ENCODE data around the gene PRR33.

Gene PRR33

DNA sequence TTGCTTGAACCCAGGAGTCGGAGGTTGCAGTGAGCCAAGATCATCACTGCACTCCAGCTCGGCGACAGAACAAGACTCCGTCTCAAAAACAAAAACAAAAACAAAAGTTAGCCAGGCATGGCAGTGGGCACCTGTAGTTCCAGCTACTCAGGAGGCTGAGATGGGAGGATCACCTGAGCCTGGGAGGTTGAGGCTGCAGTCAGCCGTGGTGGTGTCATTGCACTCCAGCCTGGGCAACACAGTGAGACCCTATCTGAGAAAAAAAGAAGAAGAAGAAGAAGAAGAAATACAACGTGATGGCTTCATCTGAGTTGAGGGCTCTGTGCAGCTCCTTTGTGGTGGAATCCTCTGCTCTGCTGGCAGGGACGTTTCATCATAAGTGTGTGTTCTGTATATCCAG, 17.8 kb upstream of the PRR33 start:
- DNase-seq (ENCODE audit: low read depth, low spot score) = no peak
- Histone ChIP-seq H3K27me3 (ENCODE audit: insufficient read depth, insufficient read length) (no peaks in the 10 kb centered on the region), H3K9me3 (ENCODE audit: insufficient read depth, low read length) (no peaks in the 10 kb centered on the region), H3K9ac (ENCODE audit: insufficient read length, low read depth) (no peak overlapping the region), H3K36me3 (ENCODE audit: insufficient read depth, insufficient read length, low read length) (no peaks in the 10 kb centered on the region), H3K4me3 (ENCODE audit: insufficient read length, low read depth) (no peak overlapping the region), H3K4me1 (ENCODE audit: insufficient read depth, insufficient read length) (no peaks in the 10 kb centered on the region)
- TF ChIP-seq ZNF274 (IDR thresholded peaks at IDR 0.05; ENCODE audit: low read depth, low read length) (no peak), YY1 (IDR thresholded peaks at IDR 0.05; ENCODE audit: insufficient read depth, insufficient read length) (no peak), SUZ12 (IDR thresholded peaks at IDR 0.05; ENCODE audit: extremely low read depth, insufficient read depth, insufficient read length) (no peak)

DNA sequence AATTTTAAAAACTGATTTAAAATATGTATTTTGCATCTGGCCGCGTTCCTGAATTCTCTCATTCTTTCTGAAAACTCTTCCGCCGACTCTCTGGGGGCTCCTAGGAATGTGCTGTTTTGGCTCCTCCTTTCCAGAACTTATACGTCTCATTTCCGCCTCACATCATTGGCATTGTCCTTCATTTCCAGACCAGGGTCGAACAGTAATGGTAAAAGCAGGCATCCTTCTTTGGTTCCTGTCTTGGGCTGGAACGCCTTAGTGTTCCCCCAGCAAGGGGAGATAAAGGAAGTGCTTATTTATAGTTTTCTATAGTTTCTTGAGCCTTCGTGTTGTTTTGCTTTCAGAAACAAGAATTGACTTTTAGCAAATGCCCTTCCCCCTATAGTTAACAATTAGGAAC, 16.9 kb upstream of the PRR33 start:
- no peak for DNase-seq (ENCODE audit: low read depth, low spot score)
- no peaks in the 10 kb centered on the region for H3K9me3 ChIP-seq (ENCODE audit: insufficient read depth, low read length)
- no peaks in the 10 kb centered on the region for H3K27me3 ChIP-seq (ENCODE audit: insufficient read depth, insufficient read length)
- no peak overlapping the region for H3K9ac ChIP-seq (ENCODE audit: insufficient read length, low read depth)
- H3K4me1 ChIP-seq (ENCODE audit: insufficient read depth, insufficient read length) = no peaks in the 10 kb centered on the region
- no peaks in the 10 kb centered on the region for H3K36me3 ChIP-seq (ENCODE audit: insufficient read depth, insufficient read length, low read length)
- no peak for TF ChIP-seq SUZ12 (IDR thresholded peaks at IDR 0.05; ENCODE audit: extremely low read depth, insufficient read depth, insufficient read length)
- no peak overlapping the region for H3K4me3 ChIP-seq (ENCODE audit: insufficient read length, low read depth)

DNA sequence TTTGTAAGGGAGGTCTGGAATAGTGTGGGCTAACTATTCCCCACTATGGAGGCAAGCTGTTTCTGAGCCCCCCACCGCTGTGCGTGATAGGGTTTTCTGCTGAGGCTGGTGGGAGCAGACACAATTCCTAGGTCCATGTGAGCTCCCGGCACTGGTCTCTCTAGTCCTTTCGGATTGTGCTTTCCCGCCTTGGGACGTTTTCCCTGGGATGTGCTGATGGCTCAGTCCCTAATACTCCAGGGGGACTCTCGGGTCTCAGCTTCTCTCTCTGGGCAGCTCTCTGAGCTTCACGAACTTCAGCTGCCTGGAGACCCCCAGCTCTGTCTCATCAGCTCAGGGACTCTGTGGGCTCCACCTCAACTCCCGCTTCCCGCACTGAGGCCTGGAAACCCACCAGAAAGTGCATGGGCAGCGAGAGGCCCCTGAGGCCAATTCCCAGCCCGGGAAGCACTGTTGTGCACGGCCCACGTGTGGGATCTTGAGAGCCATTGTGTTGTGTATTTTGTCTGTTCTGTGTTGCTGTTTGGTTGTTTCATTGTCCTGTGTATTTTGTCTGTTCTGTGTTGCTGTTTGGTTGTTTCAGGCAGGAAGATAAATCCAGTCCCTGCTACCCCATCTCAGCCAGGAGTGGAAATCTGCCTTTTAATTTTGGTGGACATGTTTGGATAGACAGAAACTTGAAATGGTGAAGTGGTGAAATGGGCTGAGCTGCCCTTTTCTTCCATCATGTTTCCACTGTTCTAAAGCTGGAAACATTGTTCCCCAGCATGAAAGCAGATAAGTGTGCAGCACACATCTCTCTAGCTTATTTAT, 15.1 kb upstream of the PRR33 start:
- Histone ChIP-seq H3K4me1 (ENCODE audit: insufficient read depth, insufficient read length) (no peaks in the 10 kb centered on the region), H3K9ac (ENCODE audit: insufficient read length, low read depth) (no peak overlapping the region), H3K9me3 (ENCODE audit: insufficient read depth, low read length) (no peaks in the 10 kb centered on the region), H3K4me3 (ENCODE audit: insufficient read length, low read depth) (no peak overlapping the region), H3K36me3 (ENCODE audit: insufficient read depth, insufficient read length, low read length) (no peaks in the 10 kb centered on the region), H3K27me3 (ENCODE audit: insufficient read depth, insufficient read length) (no peaks in the 10 kb centered on the region)
- TF ChIP-seq ZNF274 (IDR thresholded peaks at IDR 0.05; ENCODE audit: low read depth, low read length) = no peak
- no peak for TF ChIP-seq SUZ12 (IDR thresholded peaks at IDR 0.05; ENCODE audit: extremely low read depth, insufficient read depth, insufficient read length)
- TF ChIP-seq YY1 (IDR thresholded peaks at IDR 0.05; ENCODE audit: insufficient read depth, insufficient read length) = no peak
- DNase-seq (ENCODE audit: low read depth, low spot score) = no peak

DNA sequence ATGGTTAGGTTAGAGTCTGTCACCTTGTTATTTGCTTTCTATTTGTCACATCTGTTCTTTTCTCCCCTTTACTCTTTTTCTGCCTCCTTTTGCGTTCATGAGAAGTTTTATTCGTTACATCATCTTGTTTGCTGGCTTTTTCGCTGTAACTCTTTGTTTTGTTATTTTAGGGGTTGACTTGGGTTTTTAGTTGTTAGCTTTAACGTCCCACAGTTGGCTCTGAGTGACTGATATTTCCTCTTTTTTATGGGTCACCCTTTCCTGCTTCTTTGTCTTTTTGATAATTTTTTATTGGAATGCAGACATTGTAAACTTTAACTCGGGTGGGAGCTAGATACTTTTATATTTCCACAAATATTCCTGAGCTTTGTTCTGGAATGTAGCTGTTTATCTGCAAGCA, 14.5 kb upstream of the PRR33 start:
- H3K9ac ChIP-seq (ENCODE audit: insufficient read length, low read depth) = no peak overlapping the region
- no peaks in the 10 kb centered on the region for H3K27me3 ChIP-seq (ENCODE audit: insufficient read depth, insufficient read length)
- H3K4me3 ChIP-seq (ENCODE audit: insufficient read length, low read depth) = no peak overlapping the region
- DNase-seq (ENCODE audit: low read depth, low spot score) = no peak
- TF ChIP-seq YY1 (IDR thresholded peaks at IDR 0.05; ENCODE audit: insufficient read depth, insufficient read length) (no peak), SUZ12 (IDR thresholded peaks at IDR 0.05; ENCODE audit: extremely low read depth, insufficient read depth, insufficient read length) (no peak), ZNF274 (IDR thresholded peaks at IDR 0.05; ENCODE audit: low read depth, low read length) (no peak)
- no peaks in the 10 kb centered on the region for H3K36me3 ChIP-seq (ENCODE audit: insufficient read depth, insufficient read length, low read length)
- H3K4me1 ChIP-seq (ENCODE audit: insufficient read depth, insufficient read length) = no peaks in the 10 kb centered on the region
- H3K9me3 ChIP-seq (ENCODE audit: insufficient read depth, low read length) = no peaks in the 10 kb centered on the region

DNA sequence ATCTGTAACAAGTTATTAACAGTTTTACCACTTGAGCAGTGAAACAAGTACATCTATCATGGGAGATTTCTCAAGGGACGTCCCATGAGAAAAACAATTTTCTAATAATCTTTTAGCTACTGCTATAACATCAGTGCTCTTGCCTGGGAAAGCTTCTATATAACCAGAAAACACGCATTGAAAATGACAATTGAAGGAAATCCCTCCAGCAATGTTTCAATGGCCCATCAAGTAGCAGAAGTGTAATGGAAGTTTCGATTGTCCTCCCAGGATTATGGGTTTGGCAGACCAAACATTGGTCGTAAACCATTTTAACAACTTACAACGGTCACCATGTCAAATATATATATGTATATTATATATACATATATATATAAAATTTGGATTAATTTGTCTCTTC, 8.0 kb upstream of the PRR33 start:
- H3K9ac ChIP-seq (ENCODE audit: insufficient read length, low read depth) = no peak overlapping the region
- no peak overlapping the region for H3K4me3 ChIP-seq (ENCODE audit: insufficient read length, low read depth)
- DNase-seq (ENCODE audit: low read depth, low spot score) = no peak
- no peaks in the 10 kb centered on the region for H3K9me3 ChIP-seq (ENCODE audit: insufficient read depth, low read length)
- no peaks in the 10 kb centered on the region for H3K4me1 ChIP-seq (ENCODE audit: insufficient read depth, insufficient read length)
- TF ChIP-seq SUZ12 (IDR thresholded peaks at IDR 0.05; ENCODE audit: extremely low read depth, insufficient read depth, insufficient read length) (no peak), YY1 (IDR thresholded peaks at IDR 0.05; ENCODE audit: insufficient read depth, insufficient read length) (no peak), ZNF274 (IDR thresholded peaks at IDR 0.05; ENCODE audit: low read depth, low read length) (no peak)
- H3K27me3 ChIP-seq (ENCODE audit: insufficient read depth, insufficient read length) = no peaks in the 10 kb centered on the region
- no peaks in the 10 kb centered on the region for H3K36me3 ChIP-seq (ENCODE audit: insufficient read depth, insufficient read length, low read length)

DNA sequence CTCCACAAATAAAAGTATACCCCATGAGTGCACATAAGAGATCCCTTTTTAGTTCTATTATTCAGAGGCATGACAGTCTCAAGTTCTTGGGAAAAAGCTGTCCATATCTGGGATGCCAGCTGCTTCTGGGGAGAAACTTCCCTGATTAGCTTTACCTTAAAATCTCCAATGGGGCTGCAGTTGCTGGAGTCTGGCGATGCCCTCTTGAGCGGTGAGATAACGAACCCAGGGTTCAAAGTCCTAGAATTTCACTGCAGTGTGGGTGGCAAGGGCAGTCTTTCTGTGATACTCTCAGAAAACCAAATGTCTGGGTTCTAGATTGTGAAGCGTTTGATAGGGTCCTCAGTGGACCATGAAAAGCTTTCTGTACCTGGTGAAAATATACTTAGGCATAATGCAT, 7.4 kb upstream of the PRR33 start:
- no peaks in the 10 kb centered on the region for H3K27me3 ChIP-seq (ENCODE audit: insufficient read depth, insufficient read length)
- TF ChIP-seq SUZ12 (IDR thresholded peaks at IDR 0.05; ENCODE audit: extremely low read depth, insufficient read depth, insufficient read length) = no peak
- no peak for TF ChIP-seq YY1 (IDR thresholded peaks at IDR 0.05; ENCODE audit: insufficient read depth, insufficient read length)
- TF ChIP-seq ZNF274 (IDR thresholded peaks at IDR 0.05; ENCODE audit: low read depth, low read length) = no peak
- H3K4me1 ChIP-seq (ENCODE audit: insufficient read depth, insufficient read length) = no peaks in the 10 kb centered on the region
- no peak overlapping the region for H3K9ac ChIP-seq (ENCODE audit: insufficient read length, low read depth)
- no peak for DNase-seq (ENCODE audit: low read depth, low spot score)
- H3K36me3 ChIP-seq (ENCODE audit: insufficient read depth, insufficient read length, low read length) = no peaks in the 10 kb centered on the region
- no peak overlapping the region for H3K4me3 ChIP-seq (ENCODE audit: insufficient read length, low read depth)
- no peaks in the 10 kb centered on the region for H3K9me3 ChIP-seq (ENCODE audit: insufficient read depth, low read length)

DNA sequence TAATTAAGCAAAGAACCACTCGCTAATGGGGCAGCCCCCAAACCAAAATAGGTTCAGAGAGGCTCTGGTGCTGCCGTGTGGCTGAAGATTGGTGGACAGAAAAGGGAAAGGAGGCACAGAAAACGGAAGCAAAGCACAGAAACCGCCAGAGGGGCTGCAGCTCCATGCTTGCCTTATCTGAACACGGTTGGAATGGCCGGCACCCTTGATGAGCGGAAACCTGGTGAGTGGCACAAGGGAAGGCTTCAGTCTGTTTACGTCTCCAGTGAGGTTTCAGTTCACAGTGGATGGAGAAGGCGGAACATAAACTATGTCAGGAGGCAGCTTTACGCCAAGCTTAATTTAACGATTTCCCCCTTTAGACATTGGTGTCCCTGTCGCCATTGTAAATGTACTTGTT, 5.2 kb upstream of the PRR33 start:
- TF ChIP-seq SUZ12 (IDR thresholded peaks at IDR 0.05; ENCODE audit: extremely low read depth, insufficient read depth, insufficient read length) (no peak), ZNF274 (IDR thresholded peaks at IDR 0.05; ENCODE audit: low read depth, low read length) (no peak)
- Histone ChIP-seq H3K27me3 (ENCODE audit: insufficient read depth, insufficient read length) (peaks cover 8% of the 10 kb centered on the region), H3K36me3 (ENCODE audit: insufficient read depth, insufficient read length, low read length) (no peaks in the 10 kb centered on the region), H3K4me1 (ENCODE audit: insufficient read depth, insufficient read length) (no peaks in the 10 kb centered on the region), H3K4me3 (ENCODE audit: insufficient read length, low read depth) (no peak overlapping the region), H3K9ac (ENCODE audit: insufficient read length, low read depth) (no peak overlapping the region), H3K9me3 (ENCODE audit: insufficient read depth, low read length) (no peaks in the 10 kb centered on the region)
- DNase-seq (ENCODE audit: low read depth, low spot score) = no peak
